IMR-90 (cell line): Measurements from ENCODE around the gene ATG5. TPM values are rescaled to one million over a fixed set of nuclear protein-coding genes. Genes with fewer than 3 reads are reported as not detected.

ENCODE experiments used
- ATAC-seq: fragments of 200-7000 bp; cut with Tn5 transposase; 2 replicates; pipeline ENCODE4 v1.9.1; 2020; ENCODE audit warnings: low read depth, mild to moderate bottlenecking, moderate library complexity
- BruUV-seq: library from RNA; stranded (reverse); fragments of 400-500 nt; replicated peaks from 2 replicates; lab custom pipeline; 2021; lab: Mats Ljungman, UMichigan
- CTCF ChIA-PET: fragments of 300-600 bp; formaldehyde crosslinking; extraction: SDS; loops from one replicate; lab custom pipeline; 2021; ENCODE audit warnings: antibody characterized with exemption; lab: Yijun Ruan, JAX
- POLR2A ChIA-PET: fragments of 300-600 bp; sonication (Branson Sonifier 250); formaldehyde crosslinking; loops from one replicate; lab custom pipeline; 2022; ENCODE audit warnings: antibody characterized with exemption; ENCODE audit not compliant: unreplicated experiment; lab: Charles Lee
- DNase-seq: peaks from one replicate; pipeline ENCODE4 v3.0.0; 2013
- H2AFZ ChIP-seq: replicated peaks from 2 replicates; pipeline ENCODE3; 2013; ENCODE audit warnings: low read length, mild to moderate bottlenecking; ENCODE audit not compliant: poor library complexity
- H2AK5ac ChIP-seq: 2 replicates; pipeline ENCODE4 v1.6.1; 2013; ENCODE audit warnings: low read depth, low read length, inconsistent platforms
- H2AK9ac ChIP-seq: replicated peaks from 2 replicates; pipeline ENCODE3; 2013; ENCODE audit warnings: mild to moderate bottlenecking, low read depth, low read length, moderate library complexity; ENCODE audit not compliant: poor library complexity
- H2BK120ac ChIP-seq: 2 replicates; pipeline ENCODE4 v1.6.1; 2013; ENCODE audit warnings: low read depth, low read length, inconsistent platforms
- H2BK15ac ChIP-seq: 3 replicates; pipeline ENCODE4 v1.6.1; 2013; ENCODE audit warnings: low read depth, low read length, inconsistent platforms
- H2BK20ac ChIP-seq: 2 replicates; pipeline ENCODE4 v1.6.1; 2013; ENCODE audit warnings: low read depth, mild to moderate bottlenecking, inconsistent platforms, low read length, moderate library complexity
- H2BK5ac ChIP-seq: 2 replicates; pipeline ENCODE4 v1.6.1; 2013; ENCODE audit warnings: mild to moderate bottlenecking, low read depth, low read length, inconsistent platforms; ENCODE audit not compliant: poor library complexity, severe bottlenecking
- H3K14ac ChIP-seq: replicated peaks from 2 replicates; pipeline ENCODE4 v1.6.1; 2013; ENCODE audit warnings: low read depth, low read length, inconsistent platforms
- H3K18ac ChIP-seq: 2 replicates; pipeline ENCODE4 v1.6.1; 2013; ENCODE audit warnings: low read depth, low read length, control low read depth
- H3K23ac ChIP-seq: 2 replicates; pipeline ENCODE4 v1.6.1; 2013; ENCODE audit warnings: low read depth, low read length, inconsistent platforms
- H3K27ac ChIP-seq: 2 replicates; pipeline ENCODE4 v1.5.1; 2013; ENCODE audit warnings: mild to moderate bottlenecking, control low read depth, low read length; ENCODE audit not compliant: insufficient read depth
- H3K27me3 ChIP-seq: 2 replicates; pipeline ENCODE4 v1.6.1; 2013; ENCODE audit warnings: low read length; ENCODE audit not compliant: control insufficient read depth, insufficient read depth
- H3K36me3 ChIP-seq: 2 replicates; pipeline ENCODE4 v1.6.1; 2013; ENCODE audit warnings: low read length, mixed read lengths; ENCODE audit not compliant: control insufficient read depth, insufficient read depth
- H3K4ac ChIP-seq: 2 replicates; pipeline ENCODE4 v1.6.1; 2013; ENCODE audit warnings: low read depth, low read length, inconsistent platforms
- H3K4me1 ChIP-seq: 2 replicates; pipeline ENCODE4 v1.6.1; 2013; ENCODE audit warnings: low read length, mixed read lengths; ENCODE audit not compliant: control insufficient read depth, insufficient read depth
- H3K4me2 ChIP-seq: 2 replicates; pipeline ENCODE4 v1.6.1; 2013; ENCODE audit warnings: low read depth, mild to moderate bottlenecking, control low read depth, low read length, moderate library complexity
- H3K4me3 ChIP-seq: 2 replicates; pipeline ENCODE4 v1.5.1; 2013; ENCODE audit warnings: low read depth, mild to moderate bottlenecking, control low read depth, low read length, moderate library complexity; ENCODE audit not compliant: insufficient read depth
- H3K56ac ChIP-seq: 2 replicates; pipeline ENCODE4 v1.6.1; 2013; ENCODE audit warnings: low read length, inconsistent platforms; ENCODE audit not compliant: insufficient read depth; ENCODE audit errors: extremely low read depth
- H3K79me1 ChIP-seq, 2 experiments: 2 replicates each; pipeline ENCODE4 v1.6.1; 2013; ENCODE audit warnings: low read length in 2 of 2, inconsistent platforms in 1 of 2, low read depth in 1 of 2
- H3K9ac ChIP-seq: 2 replicates; pipeline ENCODE4 v1.6.1; 2013; ENCODE audit warnings: low read depth, low read length, control low read depth
- H3K9me1 ChIP-seq: 2 replicates; pipeline ENCODE4 v1.6.1; 2013; ENCODE audit warnings: low read length, inconsistent platforms; ENCODE audit not compliant: insufficient read depth
- H3K9me3 ChIP-seq: 2 replicates; pipeline ENCODE4 v1.6.1; 2013; ENCODE audit warnings: low read length; ENCODE audit not compliant: control insufficient read depth, insufficient read depth
- H4K20me1 ChIP-seq: 2 replicates; pipeline ENCODE4 v1.6.1; 2013; ENCODE audit warnings: low read length, inconsistent platforms; ENCODE audit not compliant: insufficient read depth
- H4K5ac ChIP-seq: 2 replicates; pipeline ENCODE4 v1.6.1; 2013; ENCODE audit warnings: mild to moderate bottlenecking, low read depth, low read length, control low read depth
- H4K8ac ChIP-seq, 2 experiments: 2 replicates each; pipeline ENCODE4 v1.6.1; 2013; ENCODE audit warnings: low read depth in 2 of 2, low read length in 2 of 2, control low read depth in 1 of 2, inconsistent platforms in 1 of 2
- H4K91ac ChIP-seq: 2 replicates; pipeline ENCODE4 v1.6.1; 2013; ENCODE audit warnings: low read depth, low read length, inconsistent platforms; ENCODE audit not compliant: insufficient read depth
- CEBPB ChIP-seq: IDR thresholded peaks from 2 replicates; pipeline ENCODE4 v1.6.1; 2012; ENCODE audit warnings: low read depth, low read length, improper control_type of control experiment
- MAFK ChIP-seq: IDR thresholded peaks from 2 replicates; pipeline ENCODE4 v1.6.1; 2012; ENCODE audit warnings: low read depth, low read length, improper control_type of control experiment
- NFE2L2 ChIP-seq: fragments of 150-350 bp; IDR thresholded peaks from 2 replicates; pipeline ENCODE4 v1.6.1; 2016; ENCODE audit warnings: low read depth, mild to moderate bottlenecking, low read length
- SMC3 ChIP-seq: fragments of 150-350 bp; IDR thresholded peaks from 2 replicates; pipeline ENCODE4 v1.6.1; 2016; ENCODE audit warnings: low read depth, mild to moderate bottlenecking, antibody characterized with exemption, low read length, moderate library complexity
- WGBS, 2 experiments: methylation state at CpG; one replicate each; pipeline versions ENCODE4 v1.1.5 to v1.1.7; 2013; ENCODE audit warnings: missing lambda C conversion rate in 2 of 2; ENCODE audit not compliant: insufficient read length in 1 of 2; ENCODE audit errors: extremely low coverage in 2 of 2; 5-methylcytosine and 5-hydroxymethylcytosine counted together
- dilution Hi-C: fragments of 300-500 bp; cut with HindIII; formaldehyde crosslinking; loops from one replicate; pipeline ENCODE4 v1.14.3; 2018; ENCODE audit warnings: low sequenced_read_pairs; ENCODE audit not compliant: unreplicated experiment
- in situ Hi-C: fragments of 300-500 bp; cut with MboI; formaldehyde crosslinking; loops from 3 replicates; pipeline ENCODE4 v1.14.3; 2019; ENCODE audit warnings: low sequenced_read_pairs, inconsistent platforms, mixed read lengths
- intact Hi-C: fragments of 100-400 bp; cut with micrococcal nuclease; formaldehyde crosslinking; loops from 2 replicates; pipeline ENCODE4 v1.10.0; 2022
- microRNA-seq, 2 experiments: library from miRNA; stranded (forward) in 1 of 2; unstranded in 1 of 2; fragments of 10-50 nt in 1 of 2; fragments of <30 nt in 1 of 2; gene quantifications in 1 of 2; microRNA quantifications in 1 of 2; one replicate each; pipeline versions ENCODE3 to v1.1.0; 2013 to 2020; ENCODE audit not compliant: insufficient read depth in 1 of 2, insufficient read length in 1 of 2, unreplicated experiment in 1 of 2
- polyA plus RNA-seq, 3 experiments: library from polyadenylated mRNA; depleted of rRNA; stranded (reverse); fragments of >200 nt; gene quantifications; 2 replicates each; pipeline ENCODE4 v1.2.3, GENCODE V29; 2012; ENCODE audit warnings: low replicate concordance in 1 of 3
- small RNA-seq, 5 experiments: library from RNA; depleted of rRNA; stranded (forward); fragments of <200 nt; gene quantifications; one replicate each; pipeline ENCODE3, GENCODE V24; 2012
- total RNA-seq: library from RNA; depleted of rRNA; stranded (reverse); fragments of >200 nt; gene quantifications from 2 replicates; pipeline ENCODE4 v1.2.3, GENCODE V29; 2012; rRNA removed
- TF ChIP-seq, protein P1 (sequence below): fragments of 150-350 bp; IDR thresholded peaks from 2 replicates; pipeline ENCODE4 v1.6.1; 2017; ENCODE audit warnings: mild to moderate bottlenecking, antibody characterized with exemption, low read length, low read depth

Gene ATG5
- total and polyA plus RNA-seq, 2 of the 4 experiments (the other 2 are of a cell fraction), result 13.5 to 28.0 TPM

GRCh38 chr6:106134906-106135634 is 190.5 kb downstream of the ATG5 start:
- peaks cover 7% of the 10 kb centered on the region for H3K4me1 ChIP-seq
- intact Hi-C loops (no loop called here), dilution Hi-C loops (no loop called here), in situ Hi-C loops (no loop called here)
- 0 out of 4 replicates have a peak overlapping the region, but pooled peaks of 1 of the 2 experiments have one; percentile 13 for H4K8ac ChIP-seq
- peak overlapping the region; percentile 14; the same call in 1 of the 2 replicates for H2BK120ac ChIP-seq
- peak overlapping the region; percentile 64 for H2BK20ac ChIP-seq
- H2AFZ ChIP-seq, result peak overlapping the region; percentile 72
- peak overlapping the region; percentile 76; the same call in 1 of the 2 replicates for H2AK5ac ChIP-seq
- H3K14ac ChIP-seq, result peak overlapping the region; percentile 62; the same call in 1 of the 2 replicates
- no peaks in the 10 kb centered on the region for H3K79me1 ChIP-seq
- no peaks in the 10 kb centered on the region for H4K20me1 ChIP-seq
- peak overlapping the region; percentile 58; the same call in 1 of the 3 replicates for H2BK15ac ChIP-seq
- H3K23ac ChIP-seq, result no peak overlapping the region
- no peaks in the 10 kb centered on the region for H3K36me3 ChIP-seq
- H3K27me3 ChIP-seq, result no peaks in the 10 kb centered on the region
- no peak overlapping the region for H3K18ac ChIP-seq
- H3K4me2 ChIP-seq, result no peak overlapping the region
- no peak overlapping the region for H4K91ac ChIP-seq
- DNase-seq (no peak), ATAC-seq (peak; percentile 54; the same call in 1 of the 2 replicates)
- no peak overlapping the region for H3K9ac ChIP-seq
- no peaks in the 10 kb centered on the region for H3K9me3 ChIP-seq
- peak overlapping the region; percentile 8; the same call in 1 of the 2 replicates for H3K4ac ChIP-seq
- H2BK5ac ChIP-seq, result no peak overlapping the region
- peak overlapping the region; percentile 79 for H2AK9ac ChIP-seq
- TF ChIP-seq SMC3 (no peak), MAFK (no peak), CEBPB (no peak), NFE2L2 (no peak)
- TF ChIP-seq, protein P1, sequence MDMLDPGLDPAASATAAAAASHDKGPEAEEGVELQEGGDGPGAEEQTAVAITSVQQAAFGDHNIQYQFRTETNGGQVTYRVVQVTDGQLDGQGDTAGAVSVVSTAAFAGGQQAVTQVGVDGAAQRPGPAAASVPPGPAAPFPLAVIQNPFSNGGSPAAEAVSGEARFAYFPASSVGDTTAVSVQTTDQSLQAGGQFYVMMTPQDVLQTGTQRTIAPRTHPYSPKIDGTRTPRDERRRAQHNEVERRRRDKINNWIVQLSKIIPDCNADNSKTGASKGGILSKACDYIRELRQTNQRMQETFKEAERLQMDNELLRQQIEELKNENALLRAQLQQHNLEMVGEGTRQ, result no peak
- 33% methylated on average over 5 of the region's 18 CpGs; no CpG with 5 or more reads in 1 of the 2 experiments for WGBS, 2 experiments
- BruUV-seq, result no TSS peak
- H3K56ac ChIP-seq, result no peak overlapping the region
- no peaks in the 10 kb centered on the region for H3K9me1 ChIP-seq
- ChIA-PET CTCF (no interaction called here), POLR2A (no interaction called here)
- H4K5ac ChIP-seq, result no peak overlapping the region
- no peak overlapping the region for H3K27ac ChIP-seq
- no peak overlapping the region for H3K4me3 ChIP-seq

Small RNA genes lying within 50 kb of the gene (microRNA-seq; reads per million reads assigned to microRNA genes)
- gene RF00015 (ENCODE audit: insufficient read depth, insufficient read length), result not detected
- gene RN7SL47P (ENCODE audit: insufficient read depth, insufficient read length), result not detected
- not detected for gene RNU6-344P (ENCODE audit: insufficient read depth, insufficient read length)

Small RNA genes lying within 50 kb of the gene (small RNA-seq; reads per million reads assigned to genes)
- gene RF00015, result 0 reads per million in 5 experiments
- 0 reads per million in 5 experiments for gene RN7SL47P
- gene RNU6-344P, result 0 reads per million in 5 experiments

Other genes with a start within 250 kb of the ATG5 start
- 2.3 and 6.9 TPM in 2 replicates for gene PRDM1, start 239.4 kb downstream of the ATG5 start, total RNA-seq
- gene PRDM1, start 239.4 kb downstream of the ATG5 start, polyA plus RNA-seq (2012; rRNA removed), result 3.0 and 3.9 TPM in 2 replicates
- 1.1 TPM in 2 replicates for gene CRYBG1, start 35.0 kb upstream of the ATG5 start, total RNA-seq
- 0.32 and 0.38 TPM in 2 replicates for gene CRYBG1, start 35.0 kb upstream of the ATG5 start, polyA plus RNA-seq (2012; rRNA removed)